Naive thymus-derived CD8-positive, alpha-beta T cell (primary cell): Measurements from ENCODE around the gene FAM13C. TPM values are rescaled to one million over a fixed set of nuclear protein-coding genes. Genes with fewer than 3 reads are reported as not detected.
"Not testable (repeated sequence)": the region's sequence is repeated elsewhere in the genome, so short reads cannot be mapped to it uniquely, and the experiment has no call there.

ENCODE experiments used
- ATAC-seq, 2 donors: fragments of 150-1000 bp; cut with Tn5 transposase in 1 of 2; sonication (Bioruptor Pico), chemical (Tn5 transposase) in 1 of 2; 1 replicate in 1 of 2; 2 replicates in 1 of 2; pipeline ENCODE4 v1.10.0; 2021; ENCODE audit warnings: mild to moderate bottlenecking in 2 of 2, moderate library complexity in 2 of 2
- POLR2A ChIA-PET: fragments of 350-600 bp; sonication (Branson Sonifier 250); formaldehyde crosslinking; loops from one replicate; lab custom pipeline; 2021; ENCODE audit warnings: antibody characterized with exemption; lab: Charles Lee
- DNase-seq, 10 donors: peaks; one replicate each; pipeline versions ENCODE4 v3.0.0 to v3.0.0-alpha.2; 2020 to 2022
- H3K27ac Mint-ChIP-seq, 10 donors: one replicate each; pipeline ENCODE4 v1.8.0; 2020 to 2022; ENCODE audit warnings: mild to moderate bottlenecking in 10 of 10, mixed read lengths in 10 of 10, moderate library complexity in 4 of 10, inconsistent platforms in 1 of 10
- H3K27me3 Mint-ChIP-seq, 5 donors: one replicate each; pipeline ENCODE4 v1.8.0; 2021 to 2022; ENCODE audit warnings: mixed read lengths in 5 of 5
- H3K36me3 Mint-ChIP-seq, 3 donors: one replicate each; pipeline ENCODE4 v1.8.0; 2020 to 2022; ENCODE audit warnings: mixed read lengths in 3 of 3, mild to moderate bottlenecking in 2 of 3, inconsistent platforms in 1 of 3
- H3K4me1 Mint-ChIP-seq, 4 donors: one replicate each; pipeline ENCODE4 v1.8.0; 2021 to 2022; ENCODE audit warnings: mixed read lengths in 4 of 4
- H3K4me3 Mint-ChIP-seq, 10 donors: one replicate each; pipeline ENCODE4 v1.8.0; 2020 to 2022; ENCODE audit warnings: mild to moderate bottlenecking in 10 of 10, mixed read lengths in 10 of 10, moderate library complexity in 6 of 10, inconsistent platforms in 1 of 10
- H3K9me3 Mint-ChIP-seq, 9 donors: one replicate each; pipeline ENCODE4 v1.8.0; 2020 to 2022; ENCODE audit warnings: mixed read lengths in 9 of 9, mild to moderate bottlenecking in 3 of 9, inconsistent platforms in 1 of 9, moderate library complexity in 1 of 9
- polyA plus RNA-seq, 3 donors: library from polyadenylated mRNA; unstranded; fragments of 300-500 nt; fragmentation: Illumina TruSeq; gene quantifications; one replicate each; pipeline ENCODE4 v1.2.3, GENCODE V29; 2021
- total RNA-seq, 8 experiments: library from RNA in 2 of 8; stranded (reverse) in 2 of 8; gene quantifications; one replicate each; pipeline ENCODE4 v1.2.3 and lab custom pipeline; 2021 to 2026

Gene FAM13C
- total and polyA plus RNA-seq, 5 experiments from 2014 or later: not detected

- Mint-ChIP-seq H3K4me3 (no peak overlapping the region), H3K9me3 (peaks cover 0 to 3% (median 0%) of the 10 kb centered on the region in 9 donors), H3K36me3 (no peaks in the 10 kb centered on the region), H3K27ac (no peak overlapping the region), H3K27me3 (peaks cover 0 to 1% (median 0%) of the 10 kb centered on the region in 5 donors), H3K4me1 (no peaks in the 10 kb centered on the region)
- DNase-seq (no peak), ATAC-seq (no peak)
- POLR2A ChIA-PET: no interaction called here
These were observed 128.2 kb downstream of the FAM13C start for GRCh38 chr10:59234194-59234593.

DNA sequence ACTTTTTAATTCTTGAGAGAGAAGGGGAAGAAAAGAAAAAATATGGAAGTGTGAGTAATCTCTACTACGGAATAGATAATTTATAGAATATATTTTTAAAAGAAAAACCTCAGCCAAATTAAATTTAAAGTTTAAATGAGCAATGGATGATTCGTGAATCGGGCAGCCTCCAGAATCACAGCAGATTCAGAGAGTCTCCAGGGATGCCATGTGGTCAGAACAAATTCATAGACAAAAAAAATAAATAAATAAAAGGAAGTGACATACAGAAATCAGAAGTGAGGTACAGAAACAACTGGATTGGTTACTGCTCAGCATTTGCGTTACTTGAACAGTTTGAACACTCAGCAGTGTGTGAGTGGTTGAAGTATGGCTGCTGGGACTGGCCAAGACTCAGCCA lies 132.9 kb downstream of the FAM13C start:
- no peak for ATAC-seq
- Mint-ChIP-seq H3K9me3 (no peaks in the 10 kb centered on the region), H3K36me3 (no peaks in the 10 kb centered on the region), H3K4me1 (no peaks in the 10 kb centered on the region), H3K4me3 (no peak overlapping the region), H3K27me3 (no peaks in the 10 kb centered on the region), H3K27ac (no peak overlapping the region)
- POLR2A ChIA-PET: no interaction called here
- DNase-seq: no peak

DNA sequence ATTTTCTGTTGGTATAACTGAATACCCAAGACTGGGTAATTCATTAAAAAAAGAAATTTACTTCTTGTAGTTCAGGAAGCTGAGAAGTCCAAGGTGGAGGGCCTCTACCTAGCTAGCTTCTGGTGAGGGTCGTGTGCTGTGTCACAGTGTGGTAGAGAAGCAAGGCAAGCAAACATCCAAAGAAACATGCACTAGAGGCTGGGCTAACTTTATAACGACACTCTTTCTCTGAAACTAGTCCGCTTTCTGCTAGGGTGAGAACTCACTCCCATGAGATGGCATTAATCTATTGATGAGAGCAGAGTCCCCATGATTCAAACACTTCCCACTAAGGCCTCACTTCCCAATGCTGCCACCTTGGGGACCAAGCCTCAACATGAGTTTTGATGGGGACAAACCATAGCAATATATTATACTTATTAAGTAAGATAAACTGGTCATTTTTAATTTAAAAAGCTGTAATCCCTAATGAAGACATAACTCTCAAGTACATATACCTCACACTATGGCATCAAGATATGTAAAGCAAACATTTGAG lies 135.1 kb downstream of the FAM13C start:
- Mint-ChIP-seq H3K4me3 (no peak overlapping the region), H3K27ac (no peak overlapping the region), H3K9me3 (peaks cover 0 to 6% (median 0%) of the 10 kb centered on the region in 9 donors), H3K36me3 (no peaks in the 10 kb centered on the region), H3K27me3 (no peaks in the 10 kb centered on the region), H3K4me1 (no peaks in the 10 kb centered on the region)
- no peak for ATAC-seq
- DNase-seq: no peak
- POLR2A ChIA-PET: no interaction called here

DNA sequence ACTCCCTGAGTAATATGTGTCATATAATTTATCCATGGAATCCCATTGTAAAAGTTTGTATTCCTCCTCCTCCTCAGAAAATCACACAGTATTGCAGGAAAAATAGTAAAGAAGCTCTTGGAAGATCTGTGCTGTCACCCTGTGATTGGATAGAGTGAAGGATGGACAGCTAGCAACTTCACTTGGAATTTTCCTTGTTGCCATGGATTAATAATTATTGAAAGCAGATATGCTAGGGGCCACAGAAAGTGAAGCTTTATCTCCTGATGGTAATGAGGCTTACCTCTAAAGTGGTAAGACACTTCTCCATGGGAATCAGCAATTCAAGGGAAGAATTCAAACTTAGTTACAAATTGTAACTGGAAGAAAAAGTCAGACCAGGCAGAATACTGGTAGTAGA lies 137.1 kb downstream of the FAM13C start:
- H3K27me3 Mint-ChIP-seq: no peaks in the 10 kb centered on the region
- H3K36me3 Mint-ChIP-seq: no peaks in the 10 kb centered on the region
- DNase-seq (no peak), ATAC-seq (no peak)
- no peak overlapping the region for H3K27ac Mint-ChIP-seq
- peaks cover 0 to 6% (median 0%) of the 10 kb centered on the region in 9 donors for H3K9me3 Mint-ChIP-seq
- H3K4me3 Mint-ChIP-seq: no peak overlapping the region
- no peaks in the 10 kb centered on the region for H3K4me1 Mint-ChIP-seq
- POLR2A ChIA-PET: no interaction called here

DNA sequence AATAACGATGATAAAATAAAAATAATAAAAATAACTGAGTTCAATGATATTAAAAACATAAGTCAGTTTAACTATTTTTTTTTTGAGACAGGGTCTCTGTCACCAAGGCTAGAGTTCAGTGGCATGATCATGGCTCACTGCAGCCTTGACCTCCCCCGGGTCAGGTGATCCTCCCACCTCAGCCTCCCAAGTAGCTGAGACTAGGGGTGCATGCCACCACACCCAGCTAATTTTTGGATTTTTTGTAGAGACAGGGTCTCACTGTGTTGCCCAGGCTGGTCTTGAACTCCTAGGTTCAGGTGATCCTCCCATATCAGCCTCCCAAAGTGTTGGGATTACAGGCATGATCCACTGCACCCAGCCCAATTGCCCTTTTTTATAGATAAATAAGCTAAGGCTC lies 138.8 kb downstream of the FAM13C start:
- H3K4me3 Mint-ChIP-seq, ATAC-seq, DNase-seq, H3K9me3 Mint-ChIP-seq, H3K27ac Mint-ChIP-seq, H3K4me1 Mint-ChIP-seq, H3K27me3 Mint-ChIP-seq, H3K36me3 Mint-ChIP-seq, POLR2A ChIA-PET: not testable (repeated sequence)

DNA sequence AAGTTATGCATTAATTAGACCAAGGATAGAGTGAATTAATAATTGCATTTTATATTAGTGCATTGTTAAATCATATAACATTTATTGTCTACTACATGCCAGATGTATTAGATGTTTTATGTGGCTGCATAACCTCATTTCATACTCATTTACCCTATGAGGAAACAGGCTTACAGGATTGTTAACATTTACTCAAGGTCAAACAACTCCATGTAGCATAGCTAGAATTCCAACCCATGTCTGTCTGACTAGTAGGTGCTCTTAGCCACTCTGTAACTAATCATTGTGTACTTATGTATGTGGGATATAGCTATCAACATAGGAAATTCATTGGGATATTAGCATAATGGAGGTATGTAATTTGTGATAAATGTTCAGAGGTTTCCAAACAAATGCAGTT lies 139.6 kb downstream of the FAM13C start:
- Mint-ChIP-seq H3K4me3 (no peak overlapping the region), H3K9me3 (peaks cover 0 to 6% (median 0%) of the 10 kb centered on the region in 9 donors), H3K27me3 (no peaks in the 10 kb centered on the region), H3K4me1 (no peaks in the 10 kb centered on the region), H3K36me3 (no peaks in the 10 kb centered on the region), H3K27ac (no peak overlapping the region)
- ATAC-seq (no peak), DNase-seq (no peak)
- POLR2A ChIA-PET: no interaction called here

- POLR2A ChIA-PET: no interaction called here
- DNase-seq: no peak
- Mint-ChIP-seq H3K4me3 (no peak overlapping the region), H3K4me1 (no peaks in the 10 kb centered on the region), H3K27me3 (no peaks in the 10 kb centered on the region), H3K36me3 (no peaks in the 10 kb centered on the region), H3K27ac (no peak overlapping the region), H3K9me3 (no peaks in the 10 kb centered on the region)
- no peak for ATAC-seq
These were observed 146.0 kb downstream of the FAM13C start for GRCh38 chr10:59216178-59216869.

- DNase-seq: no peak
- Mint-ChIP-seq H3K27ac (no peak overlapping the region), H3K9me3 (no peaks in the 10 kb centered on the region), H3K36me3 (no peaks in the 10 kb centered on the region), H3K4me1 (no peaks in the 10 kb centered on the region), H3K4me3 (no peak overlapping the region), H3K27me3 (no peaks in the 10 kb centered on the region)
- no peak for ATAC-seq
- POLR2A ChIA-PET: no interaction called here
These were observed 148.2 kb downstream of the FAM13C start for GRCh38 chr10:59214160-59214559.

DNA sequence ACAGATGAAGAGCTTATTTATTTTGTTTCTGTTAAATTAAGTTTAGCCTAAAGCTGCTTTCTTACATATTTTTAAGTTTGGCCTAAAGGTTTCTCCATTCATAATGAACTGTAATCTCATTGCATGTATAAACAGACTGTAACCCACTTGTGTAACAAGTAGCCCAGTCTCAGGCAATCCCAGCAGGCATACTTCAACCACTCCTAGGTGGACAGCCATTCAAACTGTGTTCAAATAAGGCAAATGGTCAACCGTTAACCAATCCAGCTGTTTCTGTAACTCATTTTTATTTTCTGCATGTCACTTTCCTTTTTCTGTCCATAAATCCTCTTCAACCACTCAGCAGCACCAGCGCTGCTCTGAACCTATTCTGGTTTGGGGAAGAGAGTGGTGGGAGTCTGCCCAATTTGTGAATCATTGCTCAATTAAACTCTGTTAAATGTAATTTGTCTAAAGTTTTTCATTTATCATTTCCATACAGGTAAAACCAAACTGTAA lies 150.0 kb downstream of the FAM13C start:
- ATAC-seq (no peak), DNase-seq (no peak)
- no peaks in the 10 kb centered on the region for H3K4me1 Mint-ChIP-seq
- POLR2A ChIA-PET: no interaction called here
- H3K27me3 Mint-ChIP-seq: no peaks in the 10 kb centered on the region
- H3K4me3 Mint-ChIP-seq: no peak overlapping the region
- H3K27ac Mint-ChIP-seq: no peak overlapping the region
- H3K9me3 Mint-ChIP-seq: peaks cover 0 to 5% (median 2%) of the 10 kb centered on the region in 9 donors
- H3K36me3 Mint-ChIP-seq: no peaks in the 10 kb centered on the region

DNA sequence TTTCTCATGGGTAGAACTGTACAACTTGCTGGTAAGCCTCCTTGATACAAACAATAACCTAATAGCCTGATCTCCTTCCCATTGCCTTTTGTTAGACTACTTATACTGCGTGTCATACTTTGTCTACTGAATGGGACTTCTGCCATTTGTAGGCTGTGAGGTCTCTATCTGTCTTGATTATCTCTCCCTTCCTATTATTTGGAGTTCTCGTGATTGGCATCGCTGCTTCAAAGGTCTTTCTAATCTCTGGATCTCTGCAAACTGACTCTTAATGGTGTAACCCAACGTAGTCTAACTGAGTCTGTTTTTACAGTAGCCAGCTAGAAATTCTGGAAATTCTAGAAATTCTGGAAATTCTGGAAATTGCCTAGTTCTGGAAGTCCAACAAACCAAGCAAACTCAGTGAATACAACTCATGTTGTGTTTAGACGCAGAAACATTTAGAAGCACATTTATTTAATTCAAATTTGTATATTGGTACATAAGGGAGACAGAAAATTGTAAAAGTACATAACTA lies 156.1 kb downstream of the FAM13C start:
- H3K4me3 Mint-ChIP-seq: no peak overlapping the region

More for the DNA sequence above, 156.1 kb downstream of the FAM13C start:
- ATAC-seq (no peak), DNase-seq (no peak)
- Mint-ChIP-seq H3K27ac (no peak overlapping the region), H3K9me3 (peaks cover 0 to 15% (median 4%) of the 10 kb centered on the region in 9 donors), H3K27me3 (peaks cover 0 to 5% (median 0%) of the 10 kb centered on the region in 5 donors), H3K36me3 (no peaks in the 10 kb centered on the region), H3K4me1 (no peaks in the 10 kb centered on the region)
- POLR2A ChIA-PET: no interaction called here

Other genes starting within 250 kb of the FAM13C start
- not detected for gene PHYHIPL, start 185.9 kb downstream of the FAM13C start, total RNA-seq
- gene PHYHIPL, start 185.9 kb downstream of the FAM13C start, polyA plus RNA-seq: not detected